NCI-H2107 (cell line): ENCODE results near the gene MGST3.
A peak's percentile ranks its signal among the peaks of the same experiment; 100 is the strongest.
"Not testable (repeated sequence)": the region's sequence is repeated elsewhere in the genome, so short reads cannot be mapped to it uniquely, and the experiment has no call there.

Source experiments
- DNase-seq: peaks from one replicate; lab custom pipeline; 2025; lab: John Stamatoyannopoulos, UW

The MGST3 gene

GRCh38 chr1:165630629-165631341 is at the start of gene MGST3:
TSS of gene MGST3 (plus strand) at chr1:165631234. CDS start at chr1:165649848, 18,614 bp downstream.
- peak; percentile 92 for DNase-seq

GRCh38 chr1:165581926-165582325 is 49.1 kb upstream of the MGST3 start:
- DNase-seq = no peak

GRCh38 chr1:165586398-165586797 is 44.6 kb upstream of the MGST3 start:
- no peak for DNase-seq

GRCh38 chr1:165591391-165591790 is 39.6 kb upstream of the MGST3 start:
- DNase-seq = not testable (repeated sequence)

GRCh38 chr1:165592945-165593823 is 37.9 kb upstream of the MGST3 start:
- peak; percentile 31 for DNase-seq

- DNase-seq = no peak
These were observed 35.6 kb upstream of the MGST3 start for GRCh38 chr1:165595246-165595938.

GRCh38 chr1:165597883-165598675 is 33.0 kb upstream of the MGST3 start:
- peak; percentile 85 for DNase-seq

GRCh38 chr1:165598676-165599059 is 32.4 kb upstream of the MGST3 start:
- DNase-seq = no peak

GRCh38 chr1:165600793-165601192 is 30.2 kb upstream of the MGST3 start:
- DNase-seq = no peak

GRCh38 chr1:165603810-165604209 is 27.2 kb upstream of the MGST3 start:
- DNase-seq = no peak

- no peak for DNase-seq
These were observed 25.8 kb upstream of the MGST3 start for GRCh38 chr1:165605246-165605645.

- DNase-seq = not testable (repeated sequence)
These were observed 24.4 kb upstream of the MGST3 start for GRCh38 chr1:165606676-165607075.

GRCh38 chr1:165610866-165611265 is 20.2 kb upstream of the MGST3 start:
- no peak for DNase-seq

- DNase-seq = no peak
These were observed 19.0 kb upstream of the MGST3 start for GRCh38 chr1:165612062-165612461.

GRCh38 chr1:165616054-165616612 is 14.9 kb upstream of the MGST3 start:
- no peak for DNase-seq

- DNase-seq = no peak
These were observed 14.0 kb upstream of the MGST3 start for GRCh38 chr1:165616987-165617546.

- no peak for DNase-seq
These were observed 11.3 kb upstream of the MGST3 start for GRCh38 chr1:165619647-165620151.

- DNase-seq = no peak
These were observed 7.4 kb upstream of the MGST3 start for GRCh38 chr1:165623624-165624023.

- DNase-seq = no peak
These were observed 6.6 kb upstream of the MGST3 start for GRCh38 chr1:165624441-165624840.

GRCh38 chr1:165628147-165628822 is 2.7 kb upstream of the MGST3 start:
- no peak for DNase-seq
